ENCODE data around the gene FBXO10.
A peak's percentile ranks its signal among the peaks of the same experiment; 100 is the strongest.

Gene FBXO10

GRCh38 chr9:37534412-37534811 is 41.8 kb downstream of the FBXO10 start:
- DNase-seq (ENCODE audit: extremely low spot score) = no peak
- CTCF ChIA-PET = no interaction called here
- POLR2A ChIA-PET = no interaction called here
- no peak for TF ChIP-seq CTCF (IDR thresholded peaks at IDR 0.05; ENCODE audit: control extremely low read depth, extremely low read depth, low read depth, missing control alignments)

- DNase-seq (ENCODE audit: extremely low spot score) = no peak
Measured at GRCh38 chr9:37531699-37532098, 44.5 kb downstream of the FBXO10 start.

GRCh38 chr9:37528652-37529471 is 47.3 kb downstream of the FBXO10 start:
- POLR2A ChIA-PET = interaction anchor here (0.6 kb wide), 1 partner anchor 40 kb away, joined by 3 read pairs; no protein-coding TSS in a partner anchor
- CTCF ChIA-PET = interaction anchor here (1.1 kb wide), 1 partner anchor 65 kb away, joined by 3 read pairs; no protein-coding TSS in a partner anchor
- no peak for TF ChIP-seq CTCF (IDR thresholded peaks at IDR 0.05; ENCODE audit: control extremely low read depth, extremely low read depth, low read depth, missing control alignments)
- DNase-seq (ENCODE audit: extremely low spot score) = peak; percentile 81

More at GRCh38 chr9:37531699-37532098, 44.5 kb downstream of the FBXO10 start:
- TF ChIP-seq CTCF (IDR thresholded peaks at IDR 0.05; ENCODE audit: control extremely low read depth, extremely low read depth, low read depth, missing control alignments) = no peak
- ChIA-PET CTCF (no interaction called here), POLR2A (no interaction called here)

GRCh38 chr9:37523916-37524315 is 52.3 kb downstream of the FBXO10 start:
- CTCF ChIA-PET = no interaction called here
- no peak for DNase-seq (ENCODE audit: extremely low spot score)
- POLR2A ChIA-PET = no interaction called here
- no peak for TF ChIP-seq CTCF (IDR thresholded peaks at IDR 0.05; ENCODE audit: control extremely low read depth, extremely low read depth, low read depth, missing control alignments)

- POLR2A ChIA-PET = no interaction called here
- CTCF ChIA-PET = no interaction called here
- TF ChIP-seq CTCF (IDR thresholded peaks at IDR 0.05; ENCODE audit: control extremely low read depth, extremely low read depth, low read depth, missing control alignments) = no peak
- no peak for DNase-seq (ENCODE audit: extremely low spot score)
Measured at GRCh38 chr9:37522971-37523370, 53.2 kb downstream of the FBXO10 start.

- no peak for DNase-seq (ENCODE audit: extremely low spot score)
- CTCF ChIA-PET = interaction anchor here (1.2 kb wide), 1 partner anchor 13 kb away, joined by 3 read pairs; no protein-coding TSS in a partner anchor
- POLR2A ChIA-PET = no interaction called here
Measured at GRCh38 chr9:37521111-37521510, 55.1 kb downstream of the FBXO10 start.

More at GRCh38 chr9:37521111-37521510, 55.1 kb downstream of the FBXO10 start:
- no peak for TF ChIP-seq CTCF (IDR thresholded peaks at IDR 0.05; ENCODE audit: control extremely low read depth, extremely low read depth, low read depth, missing control alignments)

Data from GM10248 (cell line).